ENCODE results near the gene CCDC50. TPM values are rescaled to one million over a fixed set of nuclear protein-coding genes. Genes with fewer than 3 reads are reported as not detected.

The CCDC50 gene
- total RNA-seq, 2 experiments from 2014 or later = 31.4 to 43.9 TPM

DNA sequence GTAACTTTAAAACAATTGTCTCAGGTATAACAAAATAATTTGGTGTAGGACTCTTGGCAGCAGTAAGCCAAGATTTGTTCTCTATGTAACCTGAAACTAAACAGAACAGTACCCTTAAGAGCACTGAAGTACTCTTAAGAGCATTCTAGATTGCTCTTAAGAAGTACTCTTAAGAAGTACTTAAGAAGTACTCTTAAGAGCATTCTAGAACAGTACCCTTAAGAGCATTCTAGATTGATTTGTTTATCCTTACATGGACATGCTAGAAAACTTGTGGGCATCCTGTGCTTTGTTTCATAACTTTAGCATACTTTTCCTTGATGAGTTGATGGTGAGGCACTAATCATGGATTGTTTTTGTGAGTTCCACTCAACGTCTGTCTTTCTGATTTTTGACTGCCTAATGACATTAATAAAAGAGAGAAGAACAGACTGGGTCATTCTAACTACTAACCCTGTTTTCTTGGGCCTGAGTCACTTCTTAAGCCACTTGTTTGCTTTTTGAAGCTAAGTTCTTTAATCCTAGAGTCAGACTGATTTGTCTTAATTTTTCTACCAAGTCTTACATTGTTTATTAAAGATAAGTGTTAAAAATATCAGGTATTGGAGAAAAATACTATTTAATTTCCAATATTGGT lies 58.4 kb downstream of the CCDC50 start:
- intact Hi-C loops (cut with micrococcal nuclease; ENCODE audit: unreplicated experiment) = no loop called here
- H3K36me3 ChIP-seq (ENCODE audit: insufficient read depth, low read length) = peaks cover 60% of the 10 kb centered on the region
- no peak overlapping the region for H2AFZ ChIP-seq (ENCODE audit: low read length)
- POLR2A ChIA-PET = no interaction called here
- H3K4me1 ChIP-seq (ENCODE audit: insufficient read depth, low read length, poor library complexity, severe bottlenecking) = peaks cover 6% of the 10 kb centered on the region
- no peak overlapping the region for H3K4me2 ChIP-seq (ENCODE audit: low read length)
- no peaks in the 10 kb centered on the region for H4K20me1 ChIP-seq (ENCODE audit: insufficient read depth, low read length)
- no peak overlapping the region for H3K4me3 ChIP-seq (ENCODE audit: low read depth, low read length, poor library complexity, severe bottlenecking)
- no peaks in the 10 kb centered on the region for H3K9me2 ChIP-seq (ENCODE audit: insufficient read depth, low read length)
- CTCF ChIA-PET (ENCODE audit: unreplicated experiment) = no interaction called here
- TF ChIP-seq EZH2phosphoT487 (IDR thresholded peaks at IDR 0.05; ENCODE audit: borderline replicate concordance, low read depth, low read length) (no peak), CTCF (conservative IDR thresholded peaks at IDR 0.05; ENCODE audit: low read length) (no peak)
- H3K79me2 ChIP-seq (ENCODE audit: insufficient read depth, low read depth, low read length) = no peaks in the 10 kb centered on the region
- H3K27ac ChIP-seq (ENCODE audit: low read depth, low read length, poor library complexity, severe bottlenecking) = no peak overlapping the region
- H3K9me3 ChIP-seq (ENCODE audit: low read length) = no peaks in the 10 kb centered on the region
- no peak for DNase-seq (ENCODE audit: low spot score)
- BruUV-seq (replicated peaks) = no TSS peak

- DNase-seq (ENCODE audit: low spot score) = peak; percentile 17
- ChIA-PET CTCF (ENCODE audit: unreplicated experiment) (no interaction called here), POLR2A (no interaction called here)
- H4K20me1 ChIP-seq (ENCODE audit: insufficient read depth, low read length) = no peaks in the 10 kb centered on the region
- H3K36me3 ChIP-seq (ENCODE audit: insufficient read depth, low read length) = peaks cover 47% of the 10 kb centered on the region
- H3K9me2 ChIP-seq (ENCODE audit: insufficient read depth, low read length) = no peaks in the 10 kb centered on the region
- TF ChIP-seq CTCF (conservative IDR thresholded peaks at IDR 0.05; ENCODE audit: low read length) = peak; percentile 70
- TF ChIP-seq EZH2phosphoT487 (IDR thresholded peaks at IDR 0.05; ENCODE audit: borderline replicate concordance, low read depth, low read length) = no peak
- H3K27ac ChIP-seq (ENCODE audit: low read depth, low read length, poor library complexity, severe bottlenecking) = no peak overlapping the region
- H3K4me2 ChIP-seq (ENCODE audit: low read length) = no peak overlapping the region
- H3K4me1 ChIP-seq (ENCODE audit: insufficient read depth, low read length, poor library complexity, severe bottlenecking) = no peaks in the 10 kb centered on the region
- no peaks in the 10 kb centered on the region for H3K9me3 ChIP-seq (ENCODE audit: low read length)
- H2AFZ ChIP-seq (ENCODE audit: low read length) = no peak overlapping the region
- H3K79me2 ChIP-seq (ENCODE audit: insufficient read depth, low read depth, low read length) = no peaks in the 10 kb centered on the region
- H3K4me3 ChIP-seq (ENCODE audit: low read depth, low read length, poor library complexity, severe bottlenecking) = no peak overlapping the region
- intact Hi-C loops (cut with micrococcal nuclease; ENCODE audit: unreplicated experiment) = no loop called here
- BruUV-seq (replicated peaks) = no TSS peak
Measured at GRCh38 chr3:191388823-191389222, 59.6 kb downstream of the CCDC50 start.

DNA sequence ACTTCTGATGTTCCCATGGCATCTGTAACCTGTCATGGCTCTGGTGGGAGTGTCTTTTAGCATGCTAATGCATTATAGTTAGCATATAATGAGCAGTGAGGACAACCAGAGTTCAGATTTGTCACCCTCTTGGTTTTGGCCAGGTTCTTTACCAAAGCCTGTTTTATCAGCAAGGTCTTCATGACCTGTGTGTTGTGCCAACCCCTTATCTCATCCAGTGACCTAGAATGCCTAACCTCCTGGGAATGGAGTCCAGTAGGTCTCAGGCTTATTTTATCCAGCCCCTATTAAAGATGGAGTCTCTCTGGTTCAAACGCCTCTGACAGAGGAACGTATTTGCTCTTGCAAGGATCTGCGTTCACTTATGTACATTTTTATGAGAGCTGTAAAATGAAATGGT lies 61.4 kb downstream of the CCDC50 start:
- DNase-seq (ENCODE audit: low spot score) = no peak
- H4K20me1 ChIP-seq (ENCODE audit: insufficient read depth, low read length) = no peaks in the 10 kb centered on the region
- no peaks in the 10 kb centered on the region for H3K4me1 ChIP-seq (ENCODE audit: insufficient read depth, low read length, poor library complexity, severe bottlenecking)
- H3K79me2 ChIP-seq (ENCODE audit: insufficient read depth, low read depth, low read length) = no peaks in the 10 kb centered on the region
- CTCF ChIA-PET (ENCODE audit: unreplicated experiment) = interaction anchor here (0.5 kb wide), 1 partner anchor 150 kb away, joined by 3 read pairs; no protein-coding TSS in a partner anchor
- intact Hi-C loops (cut with micrococcal nuclease; ENCODE audit: unreplicated experiment) = no loop called here
- H3K9me2 ChIP-seq (ENCODE audit: insufficient read depth, low read length) = no peaks in the 10 kb centered on the region
- no peak overlapping the region for H3K4me3 ChIP-seq (ENCODE audit: low read depth, low read length, poor library complexity, severe bottlenecking)
- POLR2A ChIA-PET = interaction anchor here (0.6 to 1.7 kb wide), 2 partner anchors 35 to 147 kb away, joined by 3 to 4 read pairs; no protein-coding TSS in a partner anchor
- H3K27ac ChIP-seq (ENCODE audit: low read depth, low read length, poor library complexity, severe bottlenecking) = no peak overlapping the region
- no peak overlapping the region for H3K4me2 ChIP-seq (ENCODE audit: low read length)
- H2AFZ ChIP-seq (ENCODE audit: low read length) = no peak overlapping the region
- H3K9me3 ChIP-seq (ENCODE audit: low read length) = no peaks in the 10 kb centered on the region
- no TSS peak for BruUV-seq (replicated peaks)
- TF ChIP-seq CTCF (conservative IDR thresholded peaks at IDR 0.05; ENCODE audit: low read length) = no peak
- H3K36me3 ChIP-seq (ENCODE audit: insufficient read depth, low read length) = peaks cover 38% of the 10 kb centered on the region
